Neural cell (in vitro differentiated cells): ENCODE results near the gene MINDY4. TPM values are rescaled to one million over a fixed set of nuclear protein-coding genes. Genes with fewer than 3 reads are reported as not detected.

Experiments
- H2AFZ ChIP-seq: fragments of 200-600, 300-800 bp; sonication (generic), shearing (Covaris generic); 2 replicates; pipeline ENCODE4 v1.6.0; 2014; ENCODE audit warnings: low read depth, mild to moderate bottlenecking, antibody characterized with exemption, low read length, moderate library complexity
- H3F3A ChIP-seq: fragments of 200-600 bp; shearing (Covaris generic); 2 replicates; pipeline ENCODE4 v1.6.1; 2016; ENCODE audit warnings: mild to moderate bottlenecking, moderate library complexity, mixed read lengths, antibody characterized with exemption, low read length; ENCODE audit not compliant: insufficient read depth, poor library complexity, severe bottlenecking
- H3K27ac ChIP-seq: fragments of 200-600, 300-800 bp; sonication (generic), shearing (Covaris generic); 2 replicates; pipeline ENCODE4 v1.5.1; 2014; ENCODE audit warnings: mild to moderate bottlenecking, low read length, moderate library complexity
- H3K27me3 ChIP-seq: fragments of 300-800, 200-600 bp; sonication (generic), shearing (Covaris generic); 2 replicates; pipeline ENCODE4 v1.6.0; 2014; ENCODE audit warnings: mild to moderate bottlenecking, low read depth, low read length, moderate library complexity; ENCODE audit not compliant: insufficient read depth
- H3K36me3 ChIP-seq: fragments of 300-800, 200-600 bp; sonication (generic), shearing (Covaris generic); 2 replicates; pipeline ENCODE4 v1.5.1; 2014; ENCODE audit warnings: mild to moderate bottlenecking, antibody characterized with exemption, low read length, moderate library complexity; ENCODE audit not compliant: insufficient read depth
- H3K4me2 ChIP-seq: fragments of 300-800, 200-600 bp; sonication (generic), shearing (Covaris generic); 2 replicates; pipeline ENCODE4 v1.6.0; 2014; ENCODE audit warnings: mild to moderate bottlenecking, low read length
- H3K4me3 ChIP-seq: fragments of 300-800, 200-600 bp; sonication (generic), shearing (Covaris generic); 2 replicates; pipeline ENCODE4 v1.5.1; 2014; ENCODE audit warnings: mild to moderate bottlenecking, low read length, moderate library complexity
- H3K79me2 ChIP-seq: fragments of 200-600 bp; shearing (Covaris generic); replicated peaks from 2 replicates; pipeline ENCODE4 v1.6.0; 2014; ENCODE audit warnings: mild to moderate bottlenecking, low read length, moderate library complexity; ENCODE audit not compliant: insufficient read depth
- H3K9ac ChIP-seq: fragments of 300-800, 200-600 bp; sonication (generic), shearing (Covaris generic); 2 replicates; pipeline ENCODE4 v1.6.1; 2016; ENCODE audit warnings: mild to moderate bottlenecking, low read length, mixed read lengths
- H3K9me2 ChIP-seq: fragments of 200-600 bp; shearing (Covaris generic); 2 replicates; pipeline ENCODE4 v1.6.1; 2016; ENCODE audit warnings: mild to moderate bottlenecking, low read length, mixed read lengths; ENCODE audit not compliant: insufficient read depth
- H3K9me3 ChIP-seq: fragments of 200-600, 300-800 bp; sonication (generic), shearing (Covaris generic); 2 replicates; pipeline ENCODE4 v1.6.1; 2016; ENCODE audit warnings: mild to moderate bottlenecking, mixed run types, low read length, moderate library complexity, mixed read lengths
- H4K20me1 ChIP-seq: fragments of 200-600 bp; shearing (Covaris generic); 2 replicates; pipeline ENCODE4 v1.6.1; 2016; ENCODE audit warnings: mild to moderate bottlenecking, mixed run types; ENCODE audit not compliant: insufficient read depth
- EP300 ChIP-seq: fragments of 450-650 bp; conservative IDR thresholded peaks from 2 replicates; pipeline ENCODE4 v1.6.1; 2014; ENCODE audit warnings: antibody characterized with exemption, mild to moderate bottlenecking, moderate library complexity; ENCODE audit not compliant: poor library complexity, severe bottlenecking
- EZH2 ChIP-seq: fragments of 200-600, 300-800 bp; shearing (Covaris generic), sonication (generic); IDR thresholded peaks from 2 replicates; pipeline ENCODE4 v1.6.1; 2014; ENCODE audit warnings: antibody characterized with exemption, low read length, borderline replicate concordance, mild to moderate bottlenecking; ENCODE audit not compliant: insufficient read depth, poor library complexity, severe bottlenecking
- MXI1 ChIP-seq: fragments of 450-650 bp; conservative IDR thresholded peaks from 2 replicates; pipeline ENCODE4 v1.6.1; 2014; ENCODE audit warnings: antibody characterized with exemption, mild to moderate bottlenecking; ENCODE audit not compliant: poor library complexity, severe bottlenecking
- POLR2AphosphoS5 ChIP-seq: IDR thresholded peaks from 2 replicates; pipeline ENCODE4 v1.6.1; 2012
- RAD21 ChIP-seq: fragments of 450-650 bp; conservative IDR thresholded peaks from 2 replicates; pipeline ENCODE4 v1.6.1; 2014; ENCODE audit warnings: antibody characterized with exemption, mild to moderate bottlenecking, moderate library complexity
- SMC3 ChIP-seq: fragments of 450-650 bp; conservative IDR thresholded peaks from 2 replicates; pipeline ENCODE4 v1.6.1; 2014; ENCODE audit warnings: antibody characterized with exemption, mild to moderate bottlenecking, moderate library complexity; ENCODE audit not compliant: poor library complexity
- TAF1 ChIP-seq: IDR thresholded peaks from 2 replicates; pipeline ENCODE4 v1.6.1; 2012; ENCODE audit warnings: low read depth
- polyA plus RNA-seq: library from polyadenylated mRNA; depleted of rRNA; stranded (reverse); fragments of >200 nt; gene quantifications from 2 replicates; pipeline ENCODE4 v1.2.3, GENCODE V29; 2014
- TF ChIP-seq, protein P1 (sequence below): fragments of 450-650 bp; IDR thresholded peaks from 2 replicates; pipeline ENCODE4 v1.5.1; 2014; ENCODE audit warnings: antibody characterized with exemption, mild to moderate bottlenecking, moderate library complexity; ENCODE audit not compliant: poor library complexity, severe bottlenecking
- TF ChIP-seq, protein P2 (sequence below): IDR thresholded peaks from 2 replicates; pipeline ENCODE4 v1.6.1; 2012; ENCODE audit warnings: borderline replicate concordance

The MINDY4 gene
- polyA plus RNA-seq, 1 donor from 2014 or later: 1.0 TPM

DNA sequence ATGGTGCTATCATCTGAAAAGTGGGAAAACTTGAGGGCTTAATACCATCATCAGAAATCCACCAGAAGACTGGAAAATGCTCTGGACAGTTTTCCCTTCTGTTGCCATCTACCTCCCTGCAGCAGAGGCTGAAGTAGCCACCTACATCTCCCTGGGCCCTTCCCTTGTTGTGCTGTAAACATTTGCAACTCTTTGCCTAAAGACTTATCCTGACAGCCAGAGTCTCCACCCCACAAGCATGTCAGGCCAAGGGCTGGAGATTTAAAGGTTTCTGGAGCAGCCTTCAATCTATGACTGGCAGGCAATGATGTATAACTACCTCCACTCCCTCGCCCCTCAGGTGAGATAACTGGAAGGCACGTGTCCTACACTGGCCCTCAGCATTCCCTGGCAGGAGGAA, 49.0 kb upstream of the MINDY4 start (continued):
- TF ChIP-seq, protein P1, sequence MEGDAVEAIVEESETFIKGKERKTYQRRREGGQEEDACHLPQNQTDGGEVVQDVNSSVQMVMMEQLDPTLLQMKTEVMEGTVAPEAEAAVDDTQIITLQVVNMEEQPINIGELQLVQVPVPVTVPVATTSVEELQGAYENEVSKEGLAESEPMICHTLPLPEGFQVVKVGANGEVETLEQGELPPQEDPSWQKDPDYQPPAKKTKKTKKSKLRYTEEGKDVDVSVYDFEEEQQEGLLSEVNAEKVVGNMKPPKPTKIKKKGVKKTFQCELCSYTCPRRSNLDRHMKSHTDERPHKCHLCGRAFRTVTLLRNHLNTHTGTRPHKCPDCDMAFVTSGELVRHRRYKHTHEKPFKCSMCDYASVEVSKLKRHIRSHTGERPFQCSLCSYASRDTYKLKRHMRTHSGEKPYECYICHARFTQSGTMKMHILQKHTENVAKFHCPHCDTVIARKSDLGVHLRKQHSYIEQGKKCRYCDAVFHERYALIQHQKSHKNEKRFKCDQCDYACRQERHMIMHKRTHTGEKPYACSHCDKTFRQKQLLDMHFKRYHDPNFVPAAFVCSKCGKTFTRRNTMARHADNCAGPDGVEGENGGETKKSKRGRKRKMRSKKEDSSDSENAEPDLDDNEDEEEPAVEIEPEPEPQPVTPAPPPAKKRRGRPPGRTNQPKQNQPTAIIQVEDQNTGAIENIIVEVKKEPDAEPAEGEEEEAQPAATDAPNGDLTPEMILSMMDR: no peak

DNA sequence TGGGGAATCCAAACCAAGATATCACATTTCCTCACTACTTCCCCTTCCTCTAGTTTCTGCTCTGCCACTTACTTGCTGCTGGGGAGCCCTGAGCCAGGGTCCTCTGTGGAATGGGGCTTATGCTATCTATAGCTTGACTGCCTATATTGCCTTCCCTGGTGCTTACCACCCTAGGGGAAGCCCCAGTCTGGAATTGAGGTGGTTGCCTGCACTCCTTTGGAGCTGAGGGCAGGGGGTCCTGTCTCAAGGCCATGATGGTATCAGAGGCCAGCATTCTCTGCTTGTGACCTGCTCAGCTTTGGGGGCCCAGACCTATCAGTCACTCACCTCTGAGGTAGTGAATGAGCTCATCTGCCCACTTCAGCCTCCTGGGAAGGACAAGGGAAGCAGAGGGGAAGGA, 48.5 kb upstream of the MINDY4 start:
- no peaks in the 10 kb centered on the region for H3K9me2 ChIP-seq
- H3K27me3 ChIP-seq: no peaks in the 10 kb centered on the region
- no peaks in the 10 kb centered on the region for H4K20me1 ChIP-seq
- H3K27ac ChIP-seq: no peak overlapping the region
- no peaks in the 10 kb centered on the region for H3K36me3 ChIP-seq
- no peak overlapping the region for H2AFZ ChIP-seq
- no peaks in the 10 kb centered on the region for H3F3A ChIP-seq
- H3K4me2 ChIP-seq: no peak overlapping the region
- TF ChIP-seq, protein P2, sequence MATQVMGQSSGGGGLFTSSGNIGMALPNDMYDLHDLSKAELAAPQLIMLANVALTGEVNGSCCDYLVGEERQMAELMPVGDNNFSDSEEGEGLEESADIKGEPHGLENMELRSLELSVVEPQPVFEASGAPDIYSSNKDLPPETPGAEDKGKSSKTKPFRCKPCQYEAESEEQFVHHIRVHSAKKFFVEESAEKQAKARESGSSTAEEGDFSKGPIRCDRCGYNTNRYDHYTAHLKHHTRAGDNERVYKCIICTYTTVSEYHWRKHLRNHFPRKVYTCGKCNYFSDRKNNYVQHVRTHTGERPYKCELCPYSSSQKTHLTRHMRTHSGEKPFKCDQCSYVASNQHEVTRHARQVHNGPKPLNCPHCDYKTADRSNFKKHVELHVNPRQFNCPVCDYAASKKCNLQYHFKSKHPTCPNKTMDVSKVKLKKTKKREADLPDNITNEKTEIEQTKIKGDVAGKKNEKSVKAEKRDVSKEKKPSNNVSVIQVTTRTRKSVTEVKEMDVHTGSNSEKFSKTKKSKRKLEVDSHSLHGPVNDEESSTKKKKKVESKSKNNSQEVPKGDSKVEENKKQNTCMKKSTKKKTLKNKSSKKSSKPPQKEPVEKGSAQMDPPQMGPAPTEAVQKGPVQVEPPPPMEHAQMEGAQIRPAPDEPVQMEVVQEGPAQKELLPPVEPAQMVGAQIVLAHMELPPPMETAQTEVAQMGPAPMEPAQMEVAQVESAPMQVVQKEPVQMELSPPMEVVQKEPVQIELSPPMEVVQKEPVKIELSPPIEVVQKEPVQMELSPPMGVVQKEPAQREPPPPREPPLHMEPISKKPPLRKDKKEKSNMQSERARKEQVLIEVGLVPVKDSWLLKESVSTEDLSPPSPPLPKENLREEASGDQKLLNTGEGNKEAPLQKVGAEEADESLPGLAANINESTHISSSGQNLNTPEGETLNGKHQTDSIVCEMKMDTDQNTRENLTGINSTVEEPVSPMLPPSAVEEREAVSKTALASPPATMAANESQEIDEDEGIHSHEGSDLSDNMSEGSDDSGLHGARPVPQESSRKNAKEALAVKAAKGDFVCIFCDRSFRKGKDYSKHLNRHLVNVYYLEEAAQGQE: no peak
- TF ChIP-seq POLR2AphosphoS5 (no peak), MXI1 (no peak), SMC3 (no peak), RAD21 (no peak), EP300 (no peak)
- no peak overlapping the region for H3K9ac ChIP-seq
- no peaks in the 10 kb centered on the region for H3K9me3 ChIP-seq
- H3K4me3 ChIP-seq: no peak overlapping the region
- H3K79me2 ChIP-seq: no peaks in the 10 kb centered on the region

DNA sequence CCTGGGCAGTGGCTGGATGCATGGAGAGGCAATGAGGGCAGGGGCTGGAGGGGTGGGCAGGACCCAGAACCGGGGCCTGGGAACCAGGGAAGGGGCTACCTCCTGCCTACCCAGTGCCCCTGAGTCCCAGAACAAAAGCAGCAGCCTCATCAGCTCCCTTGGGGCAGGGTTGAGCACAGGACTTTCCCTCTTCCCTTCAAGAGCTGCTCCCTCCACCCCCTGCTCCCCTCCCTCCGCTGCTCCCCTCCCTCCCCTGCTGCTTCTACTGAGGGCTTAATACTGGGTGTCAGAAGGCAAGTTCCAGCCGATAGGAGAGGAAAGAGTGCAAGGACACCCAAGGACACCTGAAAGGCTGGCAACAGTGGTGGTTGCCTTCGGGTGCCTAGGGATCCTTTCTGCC, 47.4 kb upstream of the MINDY4 start:
- H2AFZ ChIP-seq: no peak overlapping the region
- no peak for TF ChIP-seq RAD21
- TF ChIP-seq, protein P2: no peak
- TF ChIP-seq, protein P1: no peak
- TF ChIP-seq MXI1: no peak
- no peak for TF ChIP-seq EZH2
- TF ChIP-seq TAF1: no peak
- TF ChIP-seq POLR2AphosphoS5: no peak
- TF ChIP-seq SMC3: no peak
- TF ChIP-seq EP300: no peak
- no peaks in the 10 kb centered on the region for H3K79me2 ChIP-seq
- no peak overlapping the region for H3K4me2 ChIP-seq
- no peak overlapping the region for H3K27ac ChIP-seq
- H3K36me3 ChIP-seq: no peaks in the 10 kb centered on the region
- H3K27me3 ChIP-seq: no peaks in the 10 kb centered on the region
- no peaks in the 10 kb centered on the region for H3F3A ChIP-seq
- H3K9ac ChIP-seq: no peak overlapping the region
- H3K4me3 ChIP-seq: no peak overlapping the region
- H3K9me2 ChIP-seq: no peaks in the 10 kb centered on the region
- no peaks in the 10 kb centered on the region for H4K20me1 ChIP-seq
- H3K9me3 ChIP-seq: no peaks in the 10 kb centered on the region
